Peyer's patch (tissue), 4 donors: Measurements from ENCODE around the gene VMO1.

ENCODE experiments used
- POLR2A ChIP-seq, 2 donors: fragments of 450-650 bp; IDR thresholded peaks; one replicate each; pipeline ENCODE4 v1.5.1; 2017; ENCODE audit warnings: antibody characterized with exemption in 2 of 2, mild to moderate bottlenecking in 2 of 2, moderate library complexity in 2 of 2
- TF ChIP-seq, protein P1 (sequence below), 6 experiments: fragments of 450-650 bp in 4 of 6; fragments of 200-600 bp in 2 of 6; sonication (generic) in 1 of 6; IDR thresholded peaks; one replicate each; pipeline ENCODE4 v1.5.1; 2017 to 2019; ENCODE audit warnings: antibody characterized with exemption in 6 of 6, mild to moderate bottlenecking in 3 of 6, moderate library complexity in 1 of 6

DNA sequence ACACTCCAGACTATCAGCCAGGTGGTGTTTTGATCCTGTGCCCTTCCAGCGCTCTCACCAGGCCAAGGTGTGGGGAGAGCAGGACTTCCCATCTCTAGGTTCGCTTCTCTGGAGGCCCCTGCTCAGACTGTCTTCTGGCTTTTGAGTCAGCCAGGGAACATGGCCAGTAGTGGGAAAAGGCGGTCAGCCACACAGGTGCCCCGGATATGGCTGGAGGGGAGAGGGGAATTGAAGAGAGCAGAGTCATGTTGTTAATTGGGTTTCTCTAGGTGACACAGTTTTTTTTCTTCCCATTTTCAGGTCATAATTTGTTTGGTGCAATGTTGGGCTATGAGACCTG, 48.5 kb upstream of the VMO1 start:
- TF ChIP-seq, protein P1, sequence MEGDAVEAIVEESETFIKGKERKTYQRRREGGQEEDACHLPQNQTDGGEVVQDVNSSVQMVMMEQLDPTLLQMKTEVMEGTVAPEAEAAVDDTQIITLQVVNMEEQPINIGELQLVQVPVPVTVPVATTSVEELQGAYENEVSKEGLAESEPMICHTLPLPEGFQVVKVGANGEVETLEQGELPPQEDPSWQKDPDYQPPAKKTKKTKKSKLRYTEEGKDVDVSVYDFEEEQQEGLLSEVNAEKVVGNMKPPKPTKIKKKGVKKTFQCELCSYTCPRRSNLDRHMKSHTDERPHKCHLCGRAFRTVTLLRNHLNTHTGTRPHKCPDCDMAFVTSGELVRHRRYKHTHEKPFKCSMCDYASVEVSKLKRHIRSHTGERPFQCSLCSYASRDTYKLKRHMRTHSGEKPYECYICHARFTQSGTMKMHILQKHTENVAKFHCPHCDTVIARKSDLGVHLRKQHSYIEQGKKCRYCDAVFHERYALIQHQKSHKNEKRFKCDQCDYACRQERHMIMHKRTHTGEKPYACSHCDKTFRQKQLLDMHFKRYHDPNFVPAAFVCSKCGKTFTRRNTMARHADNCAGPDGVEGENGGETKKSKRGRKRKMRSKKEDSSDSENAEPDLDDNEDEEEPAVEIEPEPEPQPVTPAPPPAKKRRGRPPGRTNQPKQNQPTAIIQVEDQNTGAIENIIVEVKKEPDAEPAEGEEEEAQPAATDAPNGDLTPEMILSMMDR (IDR thresholded peaks at IDR 0.05): no peak
- TF ChIP-seq POLR2A (IDR thresholded peaks at IDR 0.05): no peak
